Gastroesophageal sphincter (tissue), 3 donors: ENCODE data around the gene BRCC3.

Source experiments
- CTCF ChIP-seq, 4 experiments: fragments of 200-600 bp in 2 of 4; fragments of 450-650 bp in 2 of 4; sonication (generic) in 1 of 4; IDR thresholded peaks; one replicate each; pipeline ENCODE4 v1.5.1; 2017 to 2019; ENCODE audit warnings: antibody characterized with exemption in 4 of 4, mild to moderate bottlenecking in 2 of 4, moderate library complexity in 2 of 4
- EP300 ChIP-seq: sonication (generic); formaldehyde crosslinking; IDR thresholded peaks from one replicate; pipeline ENCODE4 v1.6.1; 2017; ENCODE audit warnings: antibody characterized with exemption, mild to moderate bottlenecking
- POLR2A ChIP-seq, 2 donors: fragments of 450-650 bp; IDR thresholded peaks; one replicate each; pipeline ENCODE4 v1.6.1; 2017; ENCODE audit warnings: antibody characterized with exemption in 2 of 2, mild to moderate bottlenecking in 2 of 2, moderate library complexity in 1 of 2
- POLR2AphosphoS5 ChIP-seq: sonication (generic); formaldehyde crosslinking; IDR thresholded peaks from one replicate; pipeline ENCODE4 v1.6.1; 2017; ENCODE audit warnings: antibody characterized with exemption

- peak in 3 of 4 experiments; percentile 17 to 50 (median 17) for TF ChIP-seq CTCF (IDR thresholded peaks at IDR 0.05)
- TF ChIP-seq POLR2A (IDR thresholded peaks at IDR 0.05), result no peak
- TF ChIP-seq POLR2AphosphoS5, result no peak
- no peak for TF ChIP-seq EP300
Observed at GRCh38 chrX:155148724-155149537, 77.6 kb downstream of the BRCC3 start.
